ENCODE results near the gene PARD3.

PARD3 gene

DNA sequence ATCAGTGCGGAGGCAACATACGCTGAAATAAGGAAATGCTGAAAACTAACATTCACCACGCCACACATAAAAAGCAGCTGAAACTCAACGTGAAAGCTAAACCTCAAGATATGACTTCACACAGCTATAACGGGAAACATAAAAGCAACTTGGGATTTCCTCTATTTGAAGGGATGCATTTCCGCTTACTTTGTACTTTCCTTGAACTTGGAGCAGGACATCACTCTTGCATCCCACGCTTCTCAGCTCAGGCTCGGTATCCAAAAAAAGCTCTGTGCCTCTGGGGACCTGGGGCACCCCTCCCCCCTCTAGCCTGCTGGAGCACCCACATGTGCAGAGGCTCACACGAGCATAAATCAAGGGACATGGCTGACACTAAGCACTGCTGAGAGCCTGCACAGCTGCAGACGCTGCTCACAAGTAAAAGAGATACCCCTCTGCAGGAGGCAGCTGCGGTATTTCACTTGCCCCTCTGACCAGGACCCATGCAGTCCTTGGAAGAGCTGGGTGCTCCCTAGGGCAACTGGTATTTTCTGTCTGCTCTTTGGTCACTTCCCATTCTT, 34.2 kb downstream of the PARD3 start:
- Mint-ChIP-seq H3K9me3 (peaks cover 0 to under 1% of the 10 kb centered on the region in 2 donors), H3K27me3 (peaks cover 16 to 18% of the 10 kb centered on the region in 2 donors), H3K4me3 (no peak overlapping the region), H3K4me1 (ENCODE audit: low read depth in 2 of 2) (peaks cover 0 to 2% of the 10 kb centered on the region in 2 donors), H3K27ac (no peak overlapping the region), H3K36me3 (ENCODE audit: insufficient read depth) (no peaks in the 10 kb centered on the region)
- DNase-seq = no peak
- no peak for ATAC-seq (replicated peaks)

GRCh38 chr10:34778237-34778636, 36.9 kb downstream of the PARD3 start:
- H3K9me3 Mint-ChIP-seq = no peaks in the 10 kb centered on the region
- H3K4me3 Mint-ChIP-seq = no peak overlapping the region
- no peak overlapping the region for H3K27ac Mint-ChIP-seq
- no peak for DNase-seq
- no peak for ATAC-seq (replicated peaks)
- peaks cover 16 to 18% of the 10 kb centered on the region in 2 donors for H3K27me3 Mint-ChIP-seq
- no peaks in the 10 kb centered on the region for H3K36me3 Mint-ChIP-seq (ENCODE audit: insufficient read depth)
- peaks cover 0 to 2% of the 10 kb centered on the region in 2 donors for H3K4me1 Mint-ChIP-seq (ENCODE audit: low read depth in 2 of 2)

- H3K4me3 Mint-ChIP-seq = no peak overlapping the region
- ATAC-seq (replicated peaks) (no peak), DNase-seq (no peak)
- H3K27ac Mint-ChIP-seq = no peak overlapping the region
- H3K9me3 Mint-ChIP-seq = no peaks in the 10 kb centered on the region
- peaks cover 0 to 2% of the 10 kb centered on the region in 2 donors for H3K4me1 Mint-ChIP-seq (ENCODE audit: low read depth in 2 of 2)
- peaks cover 5 to 17% of the 10 kb centered on the region in 2 donors for H3K27me3 Mint-ChIP-seq
- H3K36me3 Mint-ChIP-seq (ENCODE audit: insufficient read depth) = no peaks in the 10 kb centered on the region
Observed at GRCh38 chr10:34776090-34776690, 38.9 kb downstream of the PARD3 start.

DNA sequence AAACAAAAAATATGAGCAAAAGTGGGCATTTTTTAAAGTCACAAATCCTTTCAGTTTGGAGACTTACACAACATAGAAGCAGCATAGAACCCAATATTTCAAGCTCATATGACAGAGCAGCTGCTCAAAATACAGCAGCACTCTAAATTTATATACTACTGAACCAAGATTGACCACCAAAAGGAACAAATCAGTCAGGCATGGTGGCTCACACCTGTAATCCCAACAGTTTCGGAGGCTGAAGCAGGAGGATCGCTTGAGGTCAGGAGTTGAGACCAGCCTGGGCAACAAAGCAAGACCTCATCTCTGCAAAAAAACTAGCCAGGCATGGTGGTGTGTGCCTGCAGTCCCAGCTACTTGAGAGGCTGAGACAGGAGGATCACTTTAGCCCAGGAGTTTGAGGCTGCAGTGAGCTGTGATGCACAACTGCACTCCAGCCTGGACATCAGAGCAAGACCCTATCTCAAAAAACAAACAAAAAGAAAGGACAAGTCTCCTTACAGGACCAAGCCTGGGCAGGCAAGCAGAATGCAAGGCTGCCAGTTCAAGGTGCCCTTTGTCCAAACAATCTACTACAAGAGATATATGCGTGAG, 40.0 kb downstream of the PARD3 start:
- ATAC-seq (replicated peaks) (no peak), DNase-seq (no peak)
- Mint-ChIP-seq H3K4me1 (ENCODE audit: low read depth in 2 of 2) (no peaks in the 10 kb centered on the region), H3K9me3 (no peaks in the 10 kb centered on the region), H3K4me3 (no peak overlapping the region), H3K27me3 (peaks cover under 1 to 20% of the 10 kb centered on the region in 2 donors), H3K36me3 (ENCODE audit: insufficient read depth) (no peaks in the 10 kb centered on the region), H3K27ac (no peak overlapping the region)

DNA sequence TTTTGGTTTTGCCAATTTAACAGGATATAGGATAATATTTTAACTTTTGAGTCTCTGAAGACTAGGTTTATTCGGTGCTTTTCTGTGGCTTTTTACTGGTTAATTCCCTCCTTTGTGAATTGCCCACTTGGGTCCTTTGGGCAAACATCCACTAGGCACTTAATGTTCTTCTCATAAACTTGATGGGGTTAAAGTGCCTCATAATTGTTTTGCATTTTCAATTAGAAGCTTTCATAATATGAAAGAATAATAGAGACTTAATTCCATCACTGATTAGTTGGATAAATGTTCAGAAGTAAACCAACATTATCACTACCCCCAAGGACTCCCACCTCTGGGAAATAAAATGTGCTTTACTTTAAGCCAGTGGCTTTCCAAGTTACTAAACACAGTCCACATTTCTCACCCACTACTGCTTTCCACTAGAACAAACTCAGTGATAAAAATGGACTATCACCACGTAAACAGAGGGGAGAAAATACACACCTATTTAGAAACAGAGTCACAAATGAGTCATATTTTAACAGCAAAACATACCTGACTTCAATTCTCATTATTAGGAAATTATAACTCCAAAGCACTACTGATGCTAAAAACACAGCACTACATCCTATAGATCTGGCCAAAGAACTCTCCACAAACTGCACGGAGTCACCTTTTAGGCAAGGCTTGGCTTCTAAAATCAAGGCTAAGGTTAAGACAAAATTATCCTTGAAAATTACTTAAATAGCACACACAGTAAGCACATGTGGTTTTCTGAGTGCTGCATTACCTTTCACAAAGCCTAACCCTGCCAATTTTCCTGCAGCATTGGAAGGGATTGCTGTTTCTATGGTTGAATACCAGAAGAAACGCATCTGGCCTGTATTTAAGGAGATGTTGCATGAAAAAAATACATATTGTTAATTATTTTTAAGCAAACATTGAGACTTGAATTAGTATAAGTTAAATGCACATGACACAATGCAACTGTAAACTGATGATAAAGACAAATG, 41.2 kb downstream of the PARD3 start:
- Mint-ChIP-seq H3K4me3 (no peak overlapping the region), H3K36me3 (ENCODE audit: insufficient read depth) (no peaks in the 10 kb centered on the region), H3K27ac (no peak overlapping the region), H3K4me1 (ENCODE audit: low read depth in 2 of 2) (no peaks in the 10 kb centered on the region), H3K27me3 (peaks cover 7 to 27% of the 10 kb centered on the region in 2 donors), H3K9me3 (no peaks in the 10 kb centered on the region)
- no peak for ATAC-seq (replicated peaks)
- DNase-seq = no peak

- Mint-ChIP-seq H3K27ac (no peak overlapping the region), H3K9me3 (no peaks in the 10 kb centered on the region), H3K36me3 (ENCODE audit: insufficient read depth) (no peaks in the 10 kb centered on the region), H3K27me3 (peaks cover 7 to 21% of the 10 kb centered on the region in 2 donors), H3K4me3 (no peak overlapping the region), H3K4me1 (ENCODE audit: low read depth in 2 of 2) (no peaks in the 10 kb centered on the region)
- DNase-seq (no peak), ATAC-seq (replicated peaks) (no peak)
Observed at GRCh38 chr10:34771525-34771924, 43.6 kb downstream of the PARD3 start.

- DNase-seq (no peak), ATAC-seq (replicated peaks) (no peak)
- Mint-ChIP-seq H3K27ac (no peak overlapping the region), H3K9me3 (no peaks in the 10 kb centered on the region), H3K4me3 (no peak overlapping the region), H3K4me1 (ENCODE audit: low read depth in 2 of 2) (no peaks in the 10 kb centered on the region), H3K36me3 (ENCODE audit: insufficient read depth) (no peaks in the 10 kb centered on the region), H3K27me3 (peaks cover 7 to 21% of the 10 kb centered on the region in 2 donors)
Observed at GRCh38 chr10:34771106-34771505, 44.0 kb downstream of the PARD3 start.

DNA sequence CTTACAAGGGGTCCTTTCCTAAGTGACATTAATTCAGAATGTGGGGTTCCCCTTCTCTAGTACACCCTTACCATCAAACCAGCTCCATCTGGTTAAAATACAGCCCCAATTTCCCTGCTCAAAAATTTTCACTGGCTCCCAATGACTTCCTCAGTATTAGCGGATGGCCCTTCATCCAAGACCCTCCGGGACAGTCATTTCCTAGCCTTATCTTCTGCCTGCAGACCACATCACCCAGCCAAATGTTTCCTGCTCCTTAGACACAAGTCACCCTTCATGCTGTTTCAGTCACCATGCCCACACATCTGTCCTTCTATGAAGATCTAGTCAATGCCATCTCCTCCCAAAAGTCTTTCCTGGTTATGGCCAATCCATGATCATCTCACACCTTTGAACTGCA, 45.2 kb downstream of the PARD3 start:
- H3K36me3 Mint-ChIP-seq (ENCODE audit: insufficient read depth) = no peaks in the 10 kb centered on the region
- peaks cover 7 to 21% of the 10 kb centered on the region in 2 donors for H3K27me3 Mint-ChIP-seq
- ATAC-seq (replicated peaks) = no peak
- no peak for DNase-seq
- no peak overlapping the region for H3K4me3 Mint-ChIP-seq
- H3K4me1 Mint-ChIP-seq (ENCODE audit: low read depth in 2 of 2) = no peaks in the 10 kb centered on the region
- no peaks in the 10 kb centered on the region for H3K9me3 Mint-ChIP-seq
- no peak overlapping the region for H3K27ac Mint-ChIP-seq

GRCh38 chr10:34768972-34769330, 46.1 kb downstream of the PARD3 start:
- Mint-ChIP-seq H3K27ac (no peak overlapping the region), H3K36me3 (ENCODE audit: insufficient read depth) (no peaks in the 10 kb centered on the region), H3K4me1 (ENCODE audit: low read depth in 2 of 2) (no peaks in the 10 kb centered on the region), H3K4me3 (no peak overlapping the region), H3K27me3 (peaks cover 7 to 21% of the 10 kb centered on the region in 2 donors), H3K9me3 (no peaks in the 10 kb centered on the region)
- DNase-seq (no peak), ATAC-seq (replicated peaks) (no peak)

DNA sequence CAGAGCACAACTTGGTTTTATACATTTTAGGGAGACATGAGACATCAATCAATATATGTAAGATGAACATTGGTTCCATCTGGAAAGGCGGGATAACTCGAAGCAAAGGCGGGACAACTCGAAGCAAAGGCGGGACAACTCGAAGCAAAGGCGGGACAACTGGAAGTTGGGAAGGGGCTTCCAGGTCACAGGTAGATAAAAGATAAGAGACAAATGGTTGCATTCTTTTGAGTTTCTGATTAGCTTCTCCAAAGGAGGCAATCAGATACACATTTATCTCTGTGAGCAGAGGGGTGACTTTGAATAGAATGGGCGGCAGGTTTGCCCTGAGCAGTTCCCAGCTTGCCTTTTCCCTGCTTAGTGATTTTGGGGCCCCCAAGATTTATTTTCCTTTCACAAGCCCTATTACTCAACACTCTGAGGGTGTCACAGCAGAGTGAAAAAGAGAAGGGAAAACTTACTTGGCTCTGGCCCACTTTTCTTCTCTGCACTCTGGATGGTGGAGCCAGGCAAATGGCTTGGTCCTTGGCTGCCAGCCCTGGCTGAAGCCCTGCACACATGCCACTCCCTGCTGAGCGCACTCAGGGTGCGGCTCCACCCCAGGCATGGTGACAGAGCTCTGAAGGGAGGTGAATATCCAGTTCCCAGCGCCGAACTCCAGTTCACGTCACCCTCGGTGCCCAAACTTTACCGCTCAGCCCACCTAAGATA, 46.7 kb downstream of the PARD3 start:
- Mint-ChIP-seq H3K9me3 (no peaks in the 10 kb centered on the region), H3K4me1 (ENCODE audit: low read depth in 2 of 2) (no peaks in the 10 kb centered on the region), H3K4me3 (no peak overlapping the region), H3K36me3 (ENCODE audit: insufficient read depth) (no peaks in the 10 kb centered on the region), H3K27me3 (peaks cover 7 to 21% of the 10 kb centered on the region in 2 donors), H3K27ac (no peak overlapping the region)
- ATAC-seq (replicated peaks) = no peak
- DNase-seq = no peak

GRCh38 chr10:34766811-34767494, 48.1 kb downstream of the PARD3 start:
- DNase-seq = no peak
- Mint-ChIP-seq H3K27ac (no peak overlapping the region), H3K4me3 (no peak overlapping the region), H3K9me3 (no peaks in the 10 kb centered on the region), H3K36me3 (ENCODE audit: insufficient read depth) (no peaks in the 10 kb centered on the region), H3K4me1 (ENCODE audit: low read depth in 2 of 2) (no peaks in the 10 kb centered on the region), H3K27me3 (peaks cover 7 to 31% of the 10 kb centered on the region in 2 donors)
- ATAC-seq (replicated peaks) = no peak

DNA sequence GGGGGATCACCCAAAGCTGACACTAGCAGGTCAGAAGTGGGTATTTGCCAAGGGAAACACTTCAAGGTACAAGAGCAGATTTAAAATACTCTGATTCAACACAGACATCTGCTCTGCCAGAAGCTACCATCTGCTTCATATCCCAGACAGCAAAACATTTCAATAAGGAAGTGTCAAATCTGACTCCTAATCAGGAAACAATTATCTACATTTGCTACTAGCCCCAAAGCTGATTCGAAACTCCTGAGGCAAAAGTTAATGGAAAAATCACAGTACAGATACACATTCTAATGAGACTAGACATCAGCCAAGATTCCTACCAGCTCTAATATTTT, 48.9 kb downstream of the PARD3 start:
- no peaks in the 10 kb centered on the region for H3K9me3 Mint-ChIP-seq
- ATAC-seq (replicated peaks) (no peak), DNase-seq (no peak)
- H3K4me3 Mint-ChIP-seq = no peak overlapping the region
- no peaks in the 10 kb centered on the region for H3K4me1 Mint-ChIP-seq (ENCODE audit: low read depth in 2 of 2)
- no peak overlapping the region for H3K27ac Mint-ChIP-seq
- peaks cover 7 to 38% of the 10 kb centered on the region in 2 donors for H3K27me3 Mint-ChIP-seq
- H3K36me3 Mint-ChIP-seq (ENCODE audit: insufficient read depth) = no peaks in the 10 kb centered on the region

Measured in effector memory CD8-positive, alpha-beta T cell (primary cell).